Mammary epithelial cell (primary cell): ENCODE measurements around the gene SPIB.

Source experiments
- CTCF ChIP-seq, 2 donors: IDR thresholded peaks in 1 of 2; conservative IDR thresholded peaks in 1 of 2; 2 replicates each; pipeline ENCODE4 v1.5.1; 2011 to 2012; ENCODE audit warnings: inconsistent platforms in 2 of 2, low read length in 2 of 2, mild to moderate bottlenecking in 2 of 2, control low read depth in 1 of 2, low read depth in 1 of 2; ENCODE audit not compliant: insufficient read depth in 1 of 2; ENCODE audit errors: extremely low read depth in 1 of 2
- EZH2 ChIP-seq: IDR thresholded peaks from 2 replicates; pipeline ENCODE4 v1.6.1; 2012; ENCODE audit warnings: low read length, inconsistent platforms, borderline replicate concordance

GRCh38 chr19:50392759-50393158 is 26.0 kb upstream of the SPIB start:
- TF ChIP-seq CTCF (conservative IDR thresholded peaks at IDR 0.05 in 1 of 2, IDR thresholded peaks at IDR 0.05 in 1 of 2; ENCODE audit: extremely low read depth in 1 of 2, insufficient read depth in 1 of 2, low read depth in 1 of 2, low read length in 2 of 2) (no peak), EZH2 (no peak)
